HG02973 (cell line): ENCODE measurements around the gene OMG.
"Not testable (repeated sequence)": the region's sequence is repeated elsewhere in the genome, so short reads cannot be mapped to it uniquely, and the experiment has no call there.

ENCODE experiments used
- ATAC-seq: cut with Tn5 transposase; IDR thresholded peaks from one replicate; pipeline ENCODE4 v1.9.1; 2021; ENCODE audit warnings: moderate library complexity; ENCODE audit not compliant: unreplicated experiment

Gene OMG

DNA sequence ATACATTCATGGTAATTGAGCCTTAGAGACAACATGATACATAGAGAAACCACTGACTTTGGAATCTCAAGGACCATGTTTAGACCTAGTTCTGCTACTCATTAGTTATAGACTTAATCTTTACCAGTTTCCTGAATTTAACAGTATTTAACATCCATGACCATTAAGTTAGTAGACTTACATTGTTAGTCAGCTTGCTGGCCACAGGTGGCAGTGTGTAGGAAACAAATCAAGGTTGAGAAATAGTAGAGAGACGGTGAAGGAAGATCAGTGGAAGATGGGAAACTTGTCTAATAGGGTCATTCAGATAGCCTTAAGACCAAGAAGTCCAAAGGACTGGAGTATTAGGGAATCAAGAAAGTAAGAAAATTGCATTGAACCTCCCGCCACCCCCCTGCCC is 31.0 kb downstream of the OMG start:
- ATAC-seq, result no peak

DNA sequence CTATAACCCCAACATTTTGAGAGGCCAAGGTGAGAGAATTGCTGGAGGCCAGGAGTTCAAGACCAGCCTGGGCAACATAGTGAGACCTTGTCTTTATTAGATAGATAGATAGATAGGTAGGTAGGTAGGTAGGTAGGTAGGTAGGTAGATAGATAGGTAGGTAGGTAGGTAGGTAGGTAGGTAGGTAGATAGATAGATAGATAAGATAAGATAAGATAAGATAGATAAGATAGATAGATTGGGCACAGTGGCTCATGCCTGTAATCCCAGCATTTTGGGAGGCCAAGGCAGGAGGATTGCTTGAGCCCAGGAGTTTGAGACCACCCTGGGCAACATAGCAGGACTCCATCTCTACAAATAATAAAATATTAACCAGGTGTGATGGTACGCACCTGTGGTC is 34.1 kb downstream of the OMG start:
- ATAC-seq, result not testable (repeated sequence)

DNA sequence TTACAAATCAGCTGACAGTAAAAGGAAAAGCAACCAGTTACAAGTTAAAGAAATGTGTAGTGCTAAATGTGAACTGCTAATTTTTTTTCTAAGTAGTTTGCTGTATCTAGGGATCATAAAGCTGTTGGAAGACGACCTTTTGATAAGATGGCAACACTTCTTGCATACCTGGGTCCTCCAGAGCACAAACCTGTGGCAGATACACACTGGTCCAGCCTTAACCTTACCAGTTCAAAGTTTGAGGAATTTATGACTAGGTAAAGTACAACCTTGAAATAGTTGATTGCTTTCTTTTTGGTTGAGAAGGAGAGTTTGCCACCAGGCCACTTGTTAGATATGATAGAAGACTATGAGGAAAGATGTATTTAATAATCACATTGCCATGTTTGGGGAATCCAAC is 35.4 kb downstream of the OMG start:
- ATAC-seq, result no peak

DNA sequence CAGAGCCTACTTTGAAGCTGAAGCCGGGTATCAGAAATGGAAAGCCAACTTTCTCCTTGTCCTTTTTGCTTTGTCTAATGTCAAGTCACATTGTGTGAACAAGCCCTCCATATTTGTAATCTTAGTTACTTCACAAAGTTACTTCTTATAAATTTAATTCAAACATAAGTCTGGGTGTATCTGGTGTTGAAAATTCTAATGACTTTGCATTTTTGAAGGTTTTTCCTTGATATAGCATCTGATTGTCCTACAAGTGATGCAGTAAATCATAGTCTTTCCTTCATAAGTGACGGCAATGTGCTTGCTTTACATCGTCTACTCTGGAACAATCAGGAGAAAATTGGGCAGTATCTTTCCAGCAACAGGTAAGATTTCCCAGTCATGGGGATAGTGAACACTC is 36.9 kb downstream of the OMG start:
- no peak for ATAC-seq

DNA sequence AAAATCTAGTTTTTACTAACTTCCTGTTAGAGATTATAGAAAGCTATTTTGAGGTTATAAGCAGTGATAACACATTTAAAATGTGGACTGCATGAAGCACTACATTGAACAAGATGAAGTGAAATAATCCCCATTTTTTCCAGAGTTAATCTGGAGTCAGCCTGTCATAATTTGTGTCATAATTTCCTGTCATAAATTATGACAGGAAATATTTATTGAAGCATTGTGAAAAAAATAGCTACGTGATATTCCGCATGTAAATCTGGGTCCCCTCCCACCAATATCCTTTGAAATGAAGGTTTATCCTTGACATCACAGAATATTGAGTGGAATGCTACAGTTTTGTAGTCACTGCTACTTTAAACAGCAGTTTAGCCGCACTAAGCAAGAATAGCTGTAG is 40.1 kb downstream of the OMG start:
- ATAC-seq, result no peak

DNA sequence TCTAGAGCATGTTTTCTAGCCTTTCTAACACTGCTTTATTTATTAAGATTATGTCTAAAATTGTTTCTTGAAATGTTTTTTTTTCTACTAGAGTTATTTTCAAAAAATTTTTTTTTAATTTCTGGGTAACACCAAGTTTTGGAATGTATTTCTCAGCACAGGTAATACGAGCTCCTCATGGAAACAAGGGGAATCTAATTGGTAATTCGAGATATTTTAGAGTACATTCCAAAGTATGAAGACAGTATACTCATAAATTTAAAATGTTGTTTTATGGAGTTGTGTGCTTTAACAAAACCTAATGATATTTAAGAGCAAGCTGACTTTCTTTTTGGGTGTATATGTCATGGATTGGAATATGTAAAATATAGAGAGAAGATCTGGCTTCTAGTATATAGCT is 42.4 kb downstream of the OMG start:
- no peak for ATAC-seq

DNA sequence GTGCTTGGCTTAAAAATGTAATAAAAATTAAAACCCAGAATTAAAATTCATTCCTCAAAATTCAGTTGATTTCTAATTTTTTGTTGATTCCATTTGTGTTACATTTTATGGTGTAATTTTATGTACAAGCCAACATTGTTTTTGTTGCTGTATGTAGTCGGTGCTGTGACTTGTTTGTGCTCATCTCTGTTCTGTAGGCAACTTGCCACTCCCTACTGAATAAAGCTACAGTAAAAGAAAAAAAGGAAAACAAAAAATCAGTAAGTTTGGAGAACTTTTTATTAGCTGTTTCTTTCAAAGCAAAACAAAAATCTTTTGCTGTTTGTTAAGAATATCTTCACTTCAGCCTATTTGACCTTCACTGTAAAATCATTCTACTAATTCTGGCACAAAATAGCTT is 44.3 kb downstream of the OMG start:
- ATAC-seq, result no peak

DNA sequence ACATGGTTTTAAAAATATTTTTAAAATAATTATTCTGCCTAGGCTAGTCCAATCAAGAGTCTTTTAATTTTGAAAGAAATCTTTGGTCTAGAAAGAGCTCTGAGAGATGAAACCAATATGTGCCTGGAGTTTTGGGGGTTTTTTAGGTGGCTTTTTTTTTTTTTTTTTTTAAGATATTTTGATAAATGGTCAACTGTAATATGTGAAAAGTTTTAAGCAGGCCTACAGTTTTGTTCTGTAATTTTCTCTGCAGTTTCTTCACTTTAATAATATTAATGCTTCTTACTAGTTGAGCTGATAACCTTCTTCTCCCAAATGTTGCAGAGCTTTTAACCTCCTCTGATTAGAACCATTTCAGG is 45.1 kb downstream of the OMG start:
- no peak for ATAC-seq

DNA sequence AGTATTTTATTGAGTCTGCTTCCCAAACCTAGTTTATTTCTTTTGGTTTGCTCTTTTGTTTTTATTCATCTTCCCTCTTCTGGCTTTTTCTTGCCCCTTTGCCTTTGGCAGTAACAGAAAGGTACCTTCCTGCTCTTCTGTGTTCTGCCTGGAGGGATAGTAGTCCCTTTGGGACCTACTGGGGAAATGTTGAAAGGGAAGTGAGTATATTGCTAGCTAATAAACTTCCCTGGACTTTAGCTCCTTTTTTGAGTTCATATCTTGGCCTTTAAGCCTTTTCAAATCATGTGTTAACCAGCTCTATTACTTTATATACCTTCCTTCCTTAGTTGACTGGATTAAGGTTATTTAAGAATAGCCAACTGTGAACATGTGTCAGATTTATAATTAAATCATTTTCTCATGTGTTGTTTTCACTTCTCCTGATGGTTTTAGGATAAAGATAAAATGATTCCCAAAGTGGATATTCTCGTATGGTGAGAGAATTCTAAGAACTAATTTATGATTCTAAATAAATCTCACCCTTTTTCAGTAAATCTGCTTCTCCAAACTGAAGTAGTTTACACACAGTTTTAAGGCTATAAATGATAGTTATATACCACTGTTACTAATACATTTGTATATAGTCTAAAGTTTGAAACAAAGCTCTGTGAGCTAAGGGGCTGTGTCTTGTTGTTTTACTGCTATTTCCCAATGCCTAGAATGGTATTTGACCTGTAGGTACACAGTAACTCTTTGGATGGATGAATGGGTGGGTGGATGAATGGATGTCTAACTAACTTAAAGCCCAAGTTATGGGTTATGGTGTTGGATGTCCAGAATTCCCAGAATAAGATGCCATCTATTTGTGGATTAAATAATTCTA is 45.7 kb downstream of the OMG start:
- ATAC-seq, result no peak

DNA sequence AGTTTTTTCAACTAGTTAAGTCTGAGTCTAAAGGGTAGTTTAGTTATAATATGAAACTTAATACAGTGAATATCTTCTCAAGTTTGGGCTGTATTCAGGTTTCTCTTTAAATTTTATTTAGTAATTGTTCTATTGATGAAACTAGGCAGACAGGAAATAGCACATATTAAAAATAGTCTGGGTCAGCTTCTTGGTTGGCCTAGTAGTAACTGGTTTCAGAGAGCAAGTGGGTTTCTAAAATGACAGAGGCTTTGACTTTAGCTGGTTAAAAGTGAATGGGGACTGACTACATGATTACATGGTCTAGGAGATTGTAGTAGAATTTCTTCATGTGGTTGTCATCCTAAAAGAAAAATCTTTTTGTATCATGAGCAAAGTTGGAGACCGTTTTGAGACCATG is 46.8 kb downstream of the OMG start:
- ATAC-seq, result no peak

DNA sequence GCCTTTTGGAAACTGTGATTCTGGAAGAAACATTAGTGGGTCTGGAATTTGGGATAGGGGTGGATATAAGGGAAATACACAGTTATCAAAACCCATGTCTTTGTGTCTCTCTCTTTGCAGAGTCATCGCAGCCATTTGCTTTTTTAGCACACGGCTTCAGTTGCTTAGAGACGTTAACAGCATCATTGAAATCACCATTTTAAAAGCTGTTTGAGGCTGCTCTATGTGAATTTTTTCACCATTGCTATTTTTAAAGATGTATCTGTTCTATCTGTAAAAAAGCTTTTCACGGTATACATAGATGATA is 47.3 kb downstream of the OMG start:
- no peak for ATAC-seq

DNA sequence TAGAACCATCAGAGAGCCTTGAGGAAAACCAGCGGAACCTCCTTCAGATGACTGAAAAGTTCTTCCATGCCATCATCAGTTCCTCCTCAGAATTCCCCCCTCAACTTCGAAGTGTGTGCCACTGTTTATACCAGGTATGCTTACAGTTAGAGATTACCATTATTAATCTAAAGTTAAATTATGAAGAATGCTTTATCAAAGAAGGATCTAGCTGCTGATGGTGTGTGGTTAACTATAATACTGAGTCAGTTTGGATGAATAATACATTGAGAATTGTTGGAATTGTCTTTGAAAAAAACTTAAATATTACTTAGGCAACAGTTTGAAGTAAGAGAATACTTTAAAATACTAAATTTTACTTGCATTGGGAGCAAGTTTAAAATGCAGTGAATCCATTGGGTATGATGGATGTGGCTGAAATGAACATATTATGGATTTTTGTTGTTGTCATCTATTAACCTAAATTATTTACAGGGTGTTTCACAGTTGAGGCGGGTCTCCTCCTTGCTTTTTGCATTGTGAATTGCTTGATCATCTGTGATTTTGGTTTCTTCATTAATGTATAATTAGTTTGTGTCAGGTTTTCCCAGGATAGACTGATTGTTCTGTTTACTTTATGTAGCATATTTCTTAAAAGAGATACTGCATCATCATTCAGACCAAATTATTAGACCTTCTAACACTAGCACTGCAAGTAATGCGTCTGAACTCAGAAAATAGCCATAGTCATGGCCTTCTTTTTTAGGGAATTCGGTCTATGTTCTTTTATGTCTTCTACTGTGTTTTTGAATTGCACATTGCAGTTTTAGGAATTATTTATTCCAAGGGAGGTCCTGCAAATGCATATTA is 47.8 kb downstream of the OMG start:
- ATAC-seq, result no peak
